Stimulated activated CD4-positive, alpha-beta T cell treated with anti-CD3 and anti-CD28 coated beads, Interleukin-15, amount 100 ng/mL, for 24 hours (primary cell): ENCODE results near the gene UBE2G1.
A peak's percentile ranks its signal among the peaks of the same experiment; 100 is the strongest.
"Not testable (repeated sequence)": the region's sequence is repeated elsewhere in the genome, so short reads cannot be mapped to it uniquely, and the experiment has no call there.

ENCODE experiments used
- DNase-seq: peaks from one replicate; pipeline ENCODE4 v3.0.0-alpha.2; 2020

Gene UBE2G1, protein sequence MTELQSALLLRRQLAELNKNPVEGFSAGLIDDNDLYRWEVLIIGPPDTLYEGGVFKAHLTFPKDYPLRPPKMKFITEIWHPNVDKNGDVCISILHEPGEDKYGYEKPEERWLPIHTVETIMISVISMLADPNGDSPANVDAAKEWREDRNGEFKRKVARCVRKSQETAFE

DNA sequence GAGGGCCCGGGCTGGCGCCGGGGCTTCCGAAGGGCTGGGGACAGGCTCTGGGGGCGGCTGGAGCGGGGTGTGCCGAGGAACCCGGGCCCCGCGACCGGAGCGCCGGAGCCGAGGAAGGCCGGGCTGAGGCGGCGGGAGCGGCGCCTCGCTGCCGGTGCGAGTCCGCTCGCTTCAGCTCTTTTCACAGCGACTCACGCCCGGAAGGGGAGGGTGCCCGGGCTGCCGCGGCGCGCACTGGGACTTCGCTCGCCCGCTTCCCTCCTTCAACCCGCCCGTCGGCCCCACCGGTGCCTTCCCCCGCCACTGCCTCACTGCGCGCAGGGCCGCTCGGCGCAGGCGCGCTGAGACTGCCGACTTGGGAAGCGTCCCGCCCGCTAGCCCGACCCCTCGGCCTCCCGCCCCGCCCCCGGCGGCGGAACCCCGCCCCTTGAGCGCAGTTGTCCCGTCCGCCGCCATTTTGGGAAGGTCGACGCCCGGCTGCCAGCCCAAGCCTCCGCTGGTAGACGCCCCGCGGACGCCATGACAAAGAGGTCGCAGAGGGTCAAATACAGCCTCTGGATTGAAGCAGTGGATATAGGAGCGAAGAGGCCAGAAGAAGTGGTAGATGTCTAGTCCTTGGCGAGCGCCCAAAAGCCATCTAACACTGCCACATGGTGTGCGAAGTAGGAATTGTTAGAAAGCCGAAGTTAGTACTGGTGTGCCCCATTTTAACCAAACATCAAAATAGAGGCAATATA, at the start of gene UBE2G1:
UBE2G1 (minus strand) TSS at position 349 of the 737 bp plus-strand sequence. CDS start 359 bp downstream, outside the sequence.
- DNase-seq = peak; percentile 99

DNA sequence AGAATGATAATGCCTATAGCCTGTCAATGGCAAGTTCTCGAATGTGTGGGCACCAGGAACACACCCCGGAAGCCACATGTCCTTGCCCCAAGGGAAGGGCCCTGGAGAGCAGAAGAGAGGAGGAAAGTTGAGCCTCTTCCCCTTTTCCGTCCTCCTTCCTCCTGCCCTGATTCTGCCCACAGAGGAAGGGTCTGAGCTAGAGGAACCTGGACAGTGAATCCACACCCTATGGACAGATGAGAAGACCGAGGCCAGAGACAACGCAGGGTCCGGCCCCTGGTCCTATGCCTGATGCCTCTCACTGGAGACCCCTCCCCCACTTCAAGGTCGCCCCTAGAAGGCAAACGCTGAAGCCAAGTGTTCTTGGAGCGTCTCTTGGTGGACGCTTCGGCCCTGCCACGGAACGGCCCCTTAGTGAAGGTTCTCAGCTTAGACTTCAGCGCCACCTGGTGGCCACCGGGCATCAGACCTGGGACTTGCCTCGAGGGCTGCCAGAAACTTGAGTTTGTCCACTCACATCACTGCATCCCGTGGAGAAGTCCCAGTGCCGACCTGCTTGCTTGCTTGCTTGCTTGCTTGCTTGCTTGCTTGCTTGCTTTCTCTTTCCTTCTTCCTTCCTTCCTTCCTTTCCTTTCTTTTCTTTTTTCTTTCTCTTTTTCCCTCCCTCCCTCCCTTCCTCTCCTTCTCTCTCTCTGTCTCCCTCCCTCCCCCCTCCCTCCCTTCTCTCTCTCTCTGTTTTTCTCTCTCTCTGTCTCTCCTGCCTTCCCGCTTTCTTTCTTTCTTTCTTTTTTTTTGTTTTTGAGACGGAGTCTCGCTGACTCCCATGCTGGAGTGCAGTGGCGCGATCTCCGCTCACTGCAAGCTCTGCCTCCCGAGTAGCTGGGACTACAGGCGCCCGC, 46.7 kb upstream of the UBE2G1 start:
- DNase-seq = peak; percentile 95

DNA sequence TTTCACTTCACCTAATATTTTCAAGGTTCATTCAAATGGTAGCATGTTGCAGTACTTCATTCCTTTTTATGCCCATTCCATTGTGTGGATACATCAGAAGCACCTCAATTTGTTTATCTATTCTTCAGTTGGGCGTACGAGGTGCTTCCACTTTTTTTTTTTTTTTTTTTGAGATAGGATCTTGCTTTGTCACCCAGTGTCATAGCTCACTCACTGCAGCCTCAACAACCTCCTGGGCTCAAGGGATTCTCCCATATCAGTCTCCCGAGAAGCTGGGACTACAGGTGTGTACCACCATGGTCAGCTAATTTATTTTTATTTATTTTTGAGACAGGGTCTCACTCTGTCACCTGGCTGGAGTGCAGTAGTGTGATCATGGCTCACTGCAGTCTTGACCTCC, 44.7 kb upstream of the UBE2G1 start:
- no peak for DNase-seq

DNA sequence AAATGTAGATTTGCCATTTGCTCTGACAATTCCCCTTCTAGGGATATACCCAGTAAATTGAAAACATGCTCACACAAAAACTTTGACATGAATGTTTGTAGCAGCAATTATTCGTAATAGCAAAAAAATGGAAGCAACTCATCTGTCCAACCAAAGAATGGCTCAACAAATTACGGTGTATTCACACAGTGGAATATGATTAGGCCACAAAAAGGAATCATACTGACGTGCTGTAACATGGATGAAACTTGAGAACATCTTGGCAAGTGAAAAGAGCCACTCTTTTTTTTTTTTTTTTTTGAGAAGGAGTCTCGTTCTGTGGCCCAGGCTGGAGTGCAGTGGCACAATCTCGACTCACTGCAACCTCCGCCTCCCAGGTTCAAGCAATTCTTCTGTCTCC, 43.2 kb upstream of the UBE2G1 start:
- DNase-seq = no peak

DNA sequence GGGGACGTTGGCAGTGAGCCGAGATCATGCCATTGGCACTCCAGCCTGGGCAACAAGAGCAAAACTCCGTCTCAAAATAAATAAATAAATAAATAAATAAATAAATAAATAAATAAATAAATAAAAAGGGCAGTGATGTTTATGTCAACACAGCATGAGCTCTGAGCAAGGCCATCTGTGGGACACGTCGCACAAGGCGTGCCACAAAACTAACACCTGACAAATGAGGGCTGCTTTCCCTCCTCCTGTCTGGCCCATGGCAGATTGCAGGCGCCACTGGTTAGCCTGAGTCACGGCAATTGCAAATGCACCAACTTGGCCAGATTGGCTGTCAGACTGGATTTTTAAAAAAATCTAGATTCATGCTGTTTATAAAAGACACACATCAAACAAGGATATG, 41.4 kb upstream of the UBE2G1 start:
- DNase-seq = no peak

DNA sequence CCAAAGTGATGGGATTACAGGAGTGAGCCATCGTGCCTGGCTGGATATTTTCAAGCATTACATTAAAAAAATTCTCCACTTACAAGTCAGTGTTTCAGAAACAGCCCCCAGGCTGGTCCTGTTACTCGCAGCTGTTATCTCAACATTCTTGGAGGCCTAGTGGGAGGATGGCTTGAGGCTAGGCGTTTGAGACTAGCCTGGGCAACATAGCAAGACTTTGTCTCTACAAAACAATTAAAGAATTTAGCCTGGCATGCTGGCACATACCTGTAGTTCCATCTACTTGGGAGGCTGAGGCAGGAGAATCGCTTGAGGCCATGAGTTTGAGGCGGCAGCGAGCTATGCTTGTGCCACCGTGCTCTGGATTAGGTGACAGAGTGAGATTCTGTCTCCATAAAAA, 40.7 kb upstream of the UBE2G1 start:
- DNase-seq = no peak

DNA sequence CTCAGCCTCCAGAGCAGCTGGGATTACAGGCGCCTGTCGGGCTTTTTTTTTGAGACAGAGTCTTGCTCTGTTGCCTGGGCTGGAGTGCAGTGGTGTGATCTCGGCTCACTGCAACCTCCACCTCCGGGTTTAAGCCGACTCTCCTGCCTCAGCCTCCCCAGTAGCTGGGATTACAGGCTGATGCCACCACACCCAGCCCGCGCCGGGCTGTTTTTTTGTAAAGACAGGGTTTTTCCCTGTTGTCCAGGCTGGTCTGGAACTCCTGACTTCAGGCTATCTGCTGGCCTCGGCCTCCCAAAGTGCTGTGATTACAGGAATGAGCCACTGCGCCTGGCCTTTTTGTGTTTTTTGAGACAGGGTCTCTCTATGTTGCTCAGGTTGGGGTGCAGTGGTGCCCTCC, 39.9 kb upstream of the UBE2G1 start:
- DNase-seq = no peak

DNA sequence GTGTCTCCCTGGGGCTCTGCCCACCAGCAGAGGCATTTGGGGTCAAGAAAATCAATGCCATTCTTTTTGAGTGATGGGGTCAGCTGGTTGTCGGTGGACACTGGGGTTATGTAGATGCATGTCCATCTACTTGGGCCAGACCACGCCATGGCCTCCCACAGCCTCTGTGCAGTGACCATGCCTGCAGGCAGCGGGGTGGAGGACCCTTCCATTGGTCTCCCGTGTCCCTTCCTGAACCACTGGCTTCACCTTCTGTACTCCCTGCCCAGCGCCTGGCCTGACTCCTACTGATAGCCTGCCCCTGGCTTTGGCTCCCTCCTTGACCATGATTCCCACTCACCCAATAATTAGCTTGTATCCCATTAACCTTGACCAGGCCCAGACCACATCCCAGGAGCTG, 39.2 kb upstream of the UBE2G1 start:
- DNase-seq = no peak

DNA sequence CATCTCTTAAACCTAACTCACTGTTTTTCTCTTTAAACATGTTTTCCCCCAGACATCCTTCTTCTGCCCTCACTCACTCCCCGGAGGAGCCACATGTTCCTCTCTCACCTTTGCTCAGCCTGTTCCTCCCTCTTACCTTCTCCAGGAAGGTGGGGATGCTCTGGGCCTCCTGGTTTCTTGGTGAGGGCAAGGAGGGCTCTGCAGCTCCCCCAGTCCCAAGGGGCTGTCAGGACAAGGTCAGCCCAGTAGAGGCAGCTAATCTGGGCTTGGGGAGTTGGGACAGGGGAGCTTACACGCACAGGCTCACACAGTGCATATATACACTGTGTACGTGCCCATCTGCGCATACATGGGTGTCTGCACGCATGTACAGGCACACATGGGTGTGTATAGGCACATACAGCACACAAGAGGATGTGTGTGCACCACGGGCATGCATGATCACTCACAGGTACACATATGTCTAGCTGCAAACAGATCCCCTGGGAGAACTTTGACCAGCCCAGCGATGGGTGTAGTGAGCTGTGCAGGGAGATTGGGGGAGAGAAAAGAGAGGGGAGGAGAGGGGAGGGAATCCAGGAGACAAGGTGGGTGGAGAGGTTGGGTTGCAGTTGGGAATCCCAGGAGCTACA, 38.7 kb upstream of the UBE2G1 start:
- DNase-seq = no peak

DNA sequence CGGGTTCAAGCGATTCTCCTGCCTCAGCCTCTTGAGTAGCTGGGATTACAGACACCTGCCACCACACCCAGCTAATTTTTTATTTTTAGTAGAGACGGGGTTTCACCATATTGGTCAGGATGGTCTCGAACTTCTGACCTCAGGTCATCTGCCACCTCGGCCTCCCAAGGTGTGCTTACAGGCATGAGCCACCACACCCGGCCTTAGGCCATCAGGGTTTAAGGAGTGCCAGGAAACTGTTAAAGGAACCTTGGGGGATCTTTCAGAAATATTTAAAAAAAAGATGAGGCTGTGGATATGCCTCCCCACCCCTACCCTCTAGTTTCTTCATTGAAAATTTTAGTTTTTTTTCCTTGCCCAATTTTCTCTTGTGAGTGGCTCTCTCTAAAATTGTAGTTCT, 31.4 kb upstream of the UBE2G1 start:
- DNase-seq = no peak

DNA sequence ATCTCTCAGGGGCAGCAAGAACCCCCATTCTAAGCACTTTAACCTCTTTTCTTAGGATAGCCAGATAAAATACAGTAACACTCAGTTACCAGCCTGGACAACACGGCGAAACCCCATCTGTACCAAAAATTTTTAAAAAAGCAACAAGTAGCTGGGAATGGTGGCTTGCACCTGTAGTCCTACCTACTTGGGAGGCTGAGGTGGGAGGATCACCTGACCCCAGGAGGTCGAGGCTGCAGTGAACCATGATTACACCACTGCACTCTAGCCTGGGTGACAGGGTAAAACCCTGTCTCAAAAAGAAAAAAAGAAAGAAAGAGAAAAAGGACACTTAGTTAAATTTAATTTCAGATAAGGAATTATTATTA, 28.6 kb upstream of the UBE2G1 start:
- no peak for DNase-seq

DNA sequence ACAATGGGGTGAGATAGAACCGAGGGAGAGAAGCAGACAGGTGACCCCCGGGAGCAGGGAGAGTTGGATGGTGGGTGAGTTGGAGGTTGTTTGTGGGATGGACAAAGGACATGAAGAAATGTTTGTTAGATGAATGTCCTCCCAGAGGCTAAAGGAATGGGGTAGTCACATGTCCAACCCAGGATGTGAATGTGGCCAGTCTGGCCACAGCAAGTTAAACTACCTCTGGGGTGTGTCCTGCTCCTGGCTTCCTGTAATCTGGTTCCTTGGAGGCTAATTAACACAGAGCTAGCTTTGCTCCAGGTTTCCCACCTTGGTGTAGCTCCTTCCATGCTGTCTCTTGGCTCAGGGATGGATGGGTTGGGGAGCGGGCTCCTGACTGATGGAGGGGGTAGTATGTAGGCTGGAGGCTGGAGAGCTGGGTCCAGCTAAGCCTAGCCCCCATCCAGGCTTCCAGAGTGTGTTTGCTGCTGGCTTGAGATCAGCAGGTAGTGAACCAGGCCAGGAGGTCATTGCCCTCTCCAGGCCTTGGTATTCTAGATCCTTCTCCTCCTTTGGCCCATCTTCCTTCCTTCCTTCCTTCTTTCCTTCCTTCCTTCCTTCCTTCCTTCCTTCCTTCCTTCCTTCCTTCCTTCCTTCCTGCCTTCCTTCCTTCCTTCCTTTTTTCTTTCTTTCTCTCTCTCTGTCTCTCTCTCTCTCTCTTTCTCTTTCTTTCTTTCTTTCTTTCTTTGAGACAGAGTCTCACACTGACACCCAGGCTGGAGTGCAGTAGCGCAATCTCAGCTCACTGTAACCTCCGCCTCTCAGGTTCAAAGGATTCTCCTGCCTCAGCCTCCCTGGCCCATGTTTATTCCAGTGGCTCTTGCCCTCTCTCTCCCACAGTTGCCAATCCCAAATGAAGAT, 28.0 kb upstream of the UBE2G1 start:
- DNase-seq = no peak

DNA sequence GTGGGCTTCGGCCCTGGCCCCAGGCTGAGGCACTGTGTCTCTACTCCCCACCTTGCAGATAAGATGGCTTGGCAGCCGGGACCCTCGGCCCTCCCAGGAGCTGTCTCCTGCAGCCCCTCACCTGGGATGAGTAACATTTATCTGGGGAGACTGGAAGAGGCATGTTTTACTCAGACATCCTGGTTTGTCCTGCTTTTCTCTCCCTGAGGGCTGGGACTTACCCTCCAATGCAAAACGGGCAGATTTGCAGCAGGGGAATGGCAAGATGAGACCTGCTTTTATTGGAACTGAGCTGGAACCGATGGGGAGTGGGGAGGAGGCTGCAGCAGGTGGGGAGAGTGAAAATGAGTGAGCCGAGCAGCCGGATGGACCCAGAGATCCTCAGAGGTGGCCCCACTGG, 27.3 kb upstream of the UBE2G1 start:
- no peak for DNase-seq

DNA sequence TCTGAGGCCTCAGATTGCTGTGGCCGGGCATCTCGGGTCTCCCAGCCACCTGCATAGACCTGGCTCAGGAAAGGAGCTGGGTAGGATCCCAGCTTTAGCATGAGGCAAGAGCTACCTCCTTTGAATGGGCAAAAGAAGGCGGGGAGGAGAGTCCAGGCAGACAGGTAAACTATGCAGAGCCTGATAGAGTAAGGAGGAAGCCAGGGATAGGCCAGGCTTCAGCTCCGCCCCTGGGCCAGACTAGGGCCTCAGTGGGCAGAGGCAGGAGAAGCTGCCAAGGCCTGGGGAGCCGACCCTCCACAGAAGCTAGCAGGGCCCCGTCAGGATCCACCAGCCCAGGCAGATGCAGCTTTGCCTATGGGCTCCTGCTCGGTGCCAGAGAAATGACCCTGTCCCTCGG, 22.6 kb upstream of the UBE2G1 start:
- no peak for DNase-seq

DNA sequence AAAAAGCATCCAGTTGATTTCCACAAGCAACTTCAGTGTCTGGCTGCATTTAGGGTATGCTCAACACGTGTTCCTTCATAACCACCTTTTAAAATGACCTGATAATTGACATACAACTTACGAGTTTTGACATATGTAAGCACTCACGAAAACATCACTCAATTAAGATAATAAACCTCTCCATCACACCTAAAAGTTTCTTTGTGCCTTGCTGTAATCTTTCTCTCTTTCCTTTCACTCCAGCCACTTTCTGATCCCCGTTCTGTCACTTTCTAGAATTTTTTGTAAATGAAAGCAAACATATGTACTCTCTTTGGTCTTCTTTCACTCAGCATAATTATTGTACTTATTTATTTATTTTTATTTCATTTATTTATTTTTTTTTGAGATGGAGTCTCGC, 20.7 kb upstream of the UBE2G1 start:
- no peak for DNase-seq

DNA sequence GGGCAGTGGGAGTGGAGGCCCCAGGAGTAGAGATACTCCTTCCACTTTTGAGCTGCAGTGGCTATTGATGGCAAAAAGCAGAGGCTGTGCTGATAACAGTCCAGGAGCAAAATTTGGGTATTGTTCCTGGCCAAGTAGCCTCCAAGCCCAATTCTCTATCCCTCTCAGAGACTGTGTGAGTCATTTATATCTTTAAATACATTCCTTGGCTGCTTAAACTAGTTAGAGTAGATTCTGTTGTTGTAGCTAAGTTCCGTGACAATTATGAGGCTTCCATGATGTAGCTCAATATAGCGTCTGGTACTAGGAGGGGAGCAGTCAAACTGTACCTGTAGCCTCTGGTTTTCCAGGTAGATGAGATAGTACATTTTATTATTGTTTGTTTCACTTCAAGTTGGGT, 19.9 kb upstream of the UBE2G1 start:
- no peak for DNase-seq

DNA sequence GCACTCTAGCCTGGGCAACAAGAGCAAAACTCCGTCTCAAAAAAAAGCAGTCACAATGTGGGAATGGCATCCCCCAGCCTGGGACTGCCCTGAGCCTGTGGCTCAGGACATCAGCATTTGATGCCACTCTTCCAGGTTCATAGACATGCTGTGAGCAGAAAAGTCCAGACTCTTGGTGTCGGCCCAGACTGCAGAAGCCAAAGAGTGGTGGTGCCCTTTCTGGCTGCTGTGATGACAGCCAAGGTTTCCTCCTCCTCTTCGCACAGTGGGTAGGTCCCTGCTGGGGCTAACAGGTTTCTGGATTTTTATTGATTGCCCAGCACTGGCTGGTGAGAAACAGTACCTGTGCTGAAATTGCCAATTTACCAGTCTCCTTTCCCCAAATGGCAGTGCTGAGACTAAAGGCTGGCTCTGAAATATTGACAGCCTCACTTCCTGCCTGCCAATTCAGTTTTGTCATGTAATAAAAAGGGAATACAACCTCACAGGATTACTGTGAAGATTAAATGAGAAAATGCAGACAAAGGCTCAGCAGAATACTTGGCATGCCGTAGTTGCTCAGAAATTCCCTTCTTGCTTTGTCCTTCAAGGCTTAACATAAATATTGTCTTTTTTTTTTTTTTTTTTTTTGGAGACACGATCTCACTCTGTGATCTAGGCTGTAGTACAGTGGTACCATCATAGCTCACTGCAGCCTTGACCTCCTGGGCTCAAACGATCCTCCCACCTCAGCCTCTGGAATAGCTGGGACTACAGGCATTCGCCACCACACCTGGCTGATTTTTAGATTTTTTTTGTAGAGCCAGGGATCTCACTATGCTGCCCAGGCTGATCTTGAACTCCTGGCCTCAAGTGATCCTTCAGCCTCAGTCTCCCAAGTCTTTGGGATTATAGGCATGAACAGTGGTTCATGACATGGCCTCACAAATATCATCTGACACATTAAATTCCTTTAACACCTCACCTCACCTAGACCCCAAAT, 15.5 kb upstream of the UBE2G1 start:
- no peak for DNase-seq

DNA sequence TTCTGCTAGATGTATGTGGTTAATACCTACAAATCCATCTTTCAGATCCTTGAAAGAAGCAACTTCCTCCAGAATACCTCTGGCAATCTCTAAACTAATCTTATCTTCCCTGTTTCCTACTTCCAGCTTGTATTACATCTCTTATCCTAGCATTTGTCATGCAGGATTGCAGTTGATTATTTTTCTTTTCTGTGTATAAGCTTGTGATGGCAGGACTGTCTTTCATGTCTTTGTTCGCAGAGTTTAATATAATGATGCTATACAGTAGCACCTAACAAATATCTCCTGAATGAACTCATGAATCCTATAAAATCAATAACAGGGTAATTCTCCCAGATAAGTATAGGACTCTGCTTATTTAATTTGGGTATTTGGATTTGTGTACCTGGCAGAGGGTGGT, 12.2 kb upstream of the UBE2G1 start:
- no peak for DNase-seq

DNA sequence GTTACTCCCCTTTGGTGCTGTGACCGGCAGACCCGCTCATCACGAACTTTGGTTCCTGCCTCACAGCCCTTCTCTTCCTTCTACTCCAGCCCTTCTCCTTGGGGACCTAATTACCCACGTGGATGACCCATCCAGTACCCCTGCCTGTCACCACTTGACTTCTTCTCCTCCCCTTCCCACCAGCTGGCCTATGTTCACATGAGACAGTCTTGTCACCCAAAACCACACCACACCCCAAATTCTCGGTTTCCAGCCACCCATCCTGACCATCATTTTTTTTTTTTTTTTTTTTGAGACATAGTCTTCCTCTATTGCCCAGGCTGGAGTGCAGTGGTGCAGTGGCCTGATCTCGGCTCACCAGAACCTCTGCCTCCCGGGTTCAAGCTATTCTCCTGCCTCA, 10.8 kb upstream of the UBE2G1 start:
- not testable (repeated sequence) for DNase-seq

DNA sequence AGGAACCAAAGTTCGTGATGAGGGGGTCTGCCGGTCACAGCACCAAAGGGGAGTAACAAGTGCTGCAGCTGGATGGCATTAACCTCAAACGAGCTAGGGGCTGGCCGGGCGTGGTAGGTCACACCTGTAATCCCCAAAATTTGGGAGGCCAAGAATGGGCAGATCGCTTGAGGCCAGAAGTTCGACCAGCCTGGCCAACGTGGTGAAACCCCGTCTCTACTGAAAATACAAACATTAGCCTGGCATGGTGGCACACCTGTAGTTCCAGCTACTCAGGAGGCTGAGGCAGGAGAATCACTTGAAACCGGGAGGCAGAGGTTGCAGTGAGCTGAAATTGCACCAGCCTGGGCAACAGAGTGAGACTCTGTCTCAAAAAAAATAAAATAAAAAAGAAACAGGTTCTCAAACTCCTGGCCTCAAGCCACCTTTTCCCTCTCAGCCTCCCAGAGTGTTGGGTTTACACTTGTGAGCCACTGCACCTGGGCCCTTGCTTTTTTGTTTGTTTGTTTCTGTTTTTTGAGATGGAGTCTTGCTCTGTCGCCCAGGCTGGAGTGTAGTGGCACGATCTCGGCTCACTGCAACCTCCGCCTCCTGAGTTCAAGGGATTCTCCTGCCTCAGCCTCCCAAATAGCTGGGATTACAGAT, 9.4 kb upstream of the UBE2G1 start:
- DNase-seq = not testable (repeated sequence)
